Common myeloid progenitor, CD34-positive (primary cell): ENCODE data around the gene PCDHGA2.
A peak's percentile ranks its signal among the peaks of the same experiment; 100 is the strongest.

Experiments used
- CTCF ChIA-PET: fragments of 350-600 bp; sonication (Branson Sonifier 250); formaldehyde crosslinking; loops from one replicate; lab custom pipeline; 2021; ENCODE audit warnings: antibody characterized with exemption; lab: Charles Lee
- POLR2A ChIA-PET: fragments of 350-600 bp; sonication (Branson Sonifier 250); formaldehyde crosslinking; loops from one replicate; lab custom pipeline; 2021; ENCODE audit warnings: antibody characterized with exemption; lab: Charles Lee
- DNase-seq, 3 donors: peaks; one replicate each; pipeline versions ENCODE4 v3.0.0 to v3.0.0-alpha.2; 2013
- H3K27ac ChIP-seq, 2 experiments: 1 replicate in 1 of 2; 2 replicates in 1 of 2; pipeline ENCODE4 v1.7.0; 2013; ENCODE audit warnings: inconsistent platforms in 2 of 2, low read length in 2 of 2, mild to moderate bottlenecking in 2 of 2, low read depth in 1 of 2, moderate library complexity in 1 of 2; ENCODE audit not compliant: severe bottlenecking in 2 of 2, insufficient read depth in 1 of 2, poor library complexity in 1 of 2
- H3K27me3 ChIP-seq, 5 experiments: replicated peaks in 2 of 5; 1 replicate in 3 of 5; 2 replicates in 2 of 5; pipeline versions ENCODE4 v1.6.1 to v1.7.0; 2013; ENCODE audit warnings: low read length in 4 of 5, mild to moderate bottlenecking in 2 of 5, moderate library complexity in 2 of 5, inconsistent platforms in 1 of 5; ENCODE audit not compliant: insufficient read depth in 5 of 5, control insufficient read depth in 4 of 5
- H3K36me3 ChIP-seq, 4 experiments: 1 replicate in 2 of 4; 2 replicates in 2 of 4; pipeline versions ENCODE4 v1.6.1 to v1.7.0; 2013; ENCODE audit warnings: low read length in 3 of 4, control low read depth in 1 of 4, mild to moderate bottlenecking in 1 of 4; ENCODE audit not compliant: control insufficient read depth in 4 of 4, insufficient read depth in 4 of 4
- H3K4me1 ChIP-seq, 4 experiments: 1 replicate in 3 of 4; 2 replicates in 1 of 4; pipeline versions ENCODE4 v1.6.1 to v1.7.1; 2013; ENCODE audit warnings: low read length in 3 of 4, mild to moderate bottlenecking in 3 of 4, control low read depth in 1 of 4, inconsistent platforms in 1 of 4, moderate library complexity in 1 of 4; ENCODE audit not compliant: control insufficient read depth in 4 of 4, insufficient read depth in 4 of 4; ENCODE audit errors: control extremely low read depth in 1 of 4
- H3K4me3 ChIP-seq, 7 experiments: 1 replicate in 4 of 7; 2 replicates in 3 of 7; pipeline versions ENCODE4 v1.5.1 to v1.7.0; 2013; ENCODE audit warnings: mild to moderate bottlenecking in 7 of 7, low read length in 6 of 7, moderate library complexity in 6 of 7, inconsistent platforms in 2 of 7, low read depth in 2 of 7, control low read depth in 1 of 7; ENCODE audit not compliant: insufficient read depth in 4 of 7, control insufficient read depth in 1 of 7; ENCODE audit errors: extremely low read depth in 1 of 7
- H3K9me3 ChIP-seq, 5 experiments: 1 replicate in 4 of 5; 2 replicates in 1 of 5; pipeline versions ENCODE4 v1.6.1 to v1.7.1; 2013; ENCODE audit warnings: low read length in 4 of 5, mild to moderate bottlenecking in 2 of 5, inconsistent platforms in 1 of 5, low read depth in 1 of 5, moderate library complexity in 1 of 5; ENCODE audit not compliant: control insufficient read depth in 4 of 5, insufficient read depth in 2 of 5; ENCODE audit errors: control extremely low read depth in 1 of 5
- WGBS: methylation state at CpG from one replicate; pipeline ENCODE4 v1.1.5; 2013; ENCODE audit not compliant: insufficient coverage; 5-methylcytosine and 5-hydroxymethylcytosine counted together

Gene PCDHGA2

GRCh38 chr5:141366016-141366896 lies 27.7 kb downstream of the PCDHGA2 start:
- ChIA-PET CTCF (no interaction called here), POLR2A (no interaction called here)
- peaks cover 19 to 83% (median 41%) of the 10 kb centered on the region in 5 experiments for H3K27me3 ChIP-seq
- peaks cover 12 to 71% (median 52%) of the 10 kb centered on the region in 5 experiments for H3K9me3 ChIP-seq
- no peak overlapping the region for H3K4me3 ChIP-seq
- peaks cover 0 to 6% (median under 1%) of the 10 kb centered on the region in 4 experiments for H3K4me1 ChIP-seq
- DNase-seq = no peak
- 31% methylated on average over 44 of the region's 46 CpGs for WGBS
- H3K27ac ChIP-seq = no peak overlapping the region
- H3K36me3 ChIP-seq = peaks cover 0 to 21% (median 0%) of the 10 kb centered on the region in 4 experiments

GRCh38 chr5:141369994-141370848 lies 31.7 kb downstream of the PCDHGA2 start, which contains the start of gene PCDHGB3:
PCDHGB3 (plus strand) TSS chr5:141370242; CDS start chr5:141370395, 153 bp downstream.
- ChIA-PET POLR2A (no interaction called here), CTCF (interaction anchor here (0.9 to 3.1 kb wide), 21 partner anchors 10 to 197 kb away, joined by 3 to 17 read pairs (median 4); partner anchors contain the start of genes PCDHGA10, PCDHGA11, PCDHGA12 and PCDHGA4)
- 16% methylated on average over 32 of the region's 32 CpGs for WGBS
- H3K27me3 ChIP-seq = peaks cover 13 to 82% (median 23%) of the 10 kb centered on the region in 5 experiments
- H3K4me1 ChIP-seq = peaks cover 0 to 6% (median under 1%) of the 10 kb centered on the region in 4 experiments
- H3K36me3 ChIP-seq = peaks cover 0 to 12% (median 0%) of the 10 kb centered on the region in 4 experiments
- peaks cover 14 to 75% (median 59%) of the 10 kb centered on the region in 5 experiments for H3K9me3 ChIP-seq
- peak within 1 kb of the TSS; percentile 40 to 78 (median 59) for H3K4me3 ChIP-seq
- no peak within 1 kb of the TSS for H3K27ac ChIP-seq
- DNase-seq = peak; percentile 65 to 85 (median 80)

DNA sequence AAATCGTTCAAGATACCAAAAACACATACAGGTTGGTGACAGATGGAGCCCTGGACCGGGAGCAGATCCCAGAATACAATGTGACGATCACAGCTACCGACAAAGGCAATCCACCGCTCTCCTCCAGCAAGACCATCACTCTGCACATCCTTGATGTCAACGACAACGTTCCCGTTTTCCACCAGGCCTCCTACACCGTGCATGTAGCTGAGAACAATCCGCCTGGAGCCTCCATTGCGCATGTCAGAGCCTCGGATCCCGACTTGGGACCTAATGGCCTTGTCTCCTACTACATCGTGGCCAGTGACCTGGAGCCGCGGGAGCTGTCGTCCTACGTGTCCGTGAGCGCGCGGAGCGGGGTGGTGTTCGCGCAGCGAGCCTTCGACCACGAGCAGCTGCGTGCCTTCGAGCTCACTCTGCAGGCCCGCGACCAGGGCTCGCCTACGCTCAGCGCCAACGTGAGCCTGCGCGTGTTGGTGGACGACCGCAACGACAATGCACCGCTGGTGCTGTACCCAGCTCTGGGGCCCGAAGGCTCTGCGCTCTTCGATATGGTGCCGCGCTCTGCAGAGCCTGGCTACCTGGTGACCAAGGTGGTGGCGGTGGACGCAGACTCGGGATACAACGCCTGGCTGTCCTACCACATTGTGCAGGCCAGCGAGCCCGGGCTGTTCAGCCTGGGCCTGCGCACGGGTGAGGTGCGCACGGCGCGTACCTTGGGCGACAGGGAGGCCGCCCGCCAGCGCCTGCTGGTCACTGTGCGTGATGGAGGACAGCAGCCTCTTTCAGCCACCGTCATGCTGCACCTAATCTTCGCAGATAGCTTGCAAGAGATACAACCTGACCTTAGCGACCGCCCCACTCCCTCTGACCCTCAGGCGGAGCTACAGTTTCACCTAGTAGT lies 33.3 kb downstream of the PCDHGA2 start:
- peaks cover 11 to 70% (median 57%) of the 10 kb centered on the region in 5 experiments for H3K9me3 ChIP-seq
- ChIA-PET POLR2A (no interaction called here), CTCF (interaction anchor here (0.8 to 3.1 kb wide), 6 partner anchors 9 to 186 kb away, joined by 3 to 17 read pairs (median 10); partner anchors contain the start of genes PCDHGB2, PCDHGB5 and PCDHGB6)
- H3K4me1 ChIP-seq = peaks cover 0 to 6% (median under 1%) of the 10 kb centered on the region in 4 experiments
- H3K27ac ChIP-seq = no peak overlapping the region
- peaks cover 0 to 5% (median 0%) of the 10 kb centered on the region in 4 experiments for H3K36me3 ChIP-seq
- H3K4me3 ChIP-seq = no peak overlapping the region
- 30% methylated on average over 69 of the region's 69 CpGs for WGBS
- peaks cover 9 to 81% (median 22%) of the 10 kb centered on the region in 5 experiments for H3K27me3 ChIP-seq
- DNase-seq = no peak

- peaks cover 0 to 5% (median 0%) of the 10 kb centered on the region in 4 experiments for H3K36me3 ChIP-seq
- POLR2A ChIA-PET = no interaction called here
- no peak within 1 kb of the TSS for H3K27ac ChIP-seq
- 19% methylated on average over 25 of the region's 27 CpGs for WGBS
- peaks cover 11 to 79% (median 62%) of the 10 kb centered on the region in 5 experiments for H3K9me3 ChIP-seq
- H3K27me3 ChIP-seq = peaks cover 9 to 84% (median 24%) of the 10 kb centered on the region in 5 experiments
- DNase-seq = peak in 2 of 3 donors; percentile 30 to 44
- H3K4me1 ChIP-seq = peaks cover 0 to 6% (median under 1%) of the 10 kb centered on the region in 4 experiments
- CTCF ChIA-PET = interaction anchor here (0.7 to 1.0 kb wide), 3 partner anchors 10 to 17 kb away, joined by 3 to 5 read pairs (median 3); partner anchors contain the start of genes PCDHGA5 and PCDHGB2
- H3K4me3 ChIP-seq = peak within 1 kb of the TSS in 3 of 7 experiments; percentile 12 to 35 (median 12)
Measured at GRCh38 chr5:141373673-141374317, 35.2 kb downstream of the PCDHGA2 start, which contains the start of gene PCDHGA6. PCDHGA6 (plus strand) TSS chr5:141373891; CDS start chr5:141374084, 193 bp downstream.

DNA sequence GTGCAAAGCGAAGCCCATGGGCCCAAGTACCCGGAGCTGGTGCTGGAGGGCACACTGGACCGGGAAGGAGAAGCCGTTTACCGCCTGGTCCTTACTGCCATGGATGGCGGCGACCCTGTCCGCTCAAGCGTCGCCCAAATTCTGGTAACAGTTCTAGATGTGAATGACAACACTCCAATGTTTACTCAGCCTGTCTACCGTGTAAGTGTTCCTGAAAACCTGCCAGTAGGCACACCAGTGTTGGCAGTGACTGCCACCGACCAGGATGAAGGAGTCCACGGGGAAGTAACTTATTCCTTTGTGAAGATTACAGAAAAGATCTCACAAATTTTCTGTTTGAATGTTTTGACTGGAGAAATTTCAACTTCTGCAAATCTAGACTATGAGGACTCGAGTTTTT lies 36.1 kb downstream of the PCDHGA2 start:
- no peak overlapping the region for H3K4me3 ChIP-seq
- H3K9me3 ChIP-seq = peaks cover 13 to 80% (median 64%) of the 10 kb centered on the region in 5 experiments
- DNase-seq = no peak
- ChIA-PET CTCF (interaction anchor here (0.7 to 1.0 kb wide), 2 partner anchors 11 to 14 kb away, joined by 3 to 5 read pairs; partner anchors contain the start of genes PCDHGA5 and PCDHGB2), POLR2A (no interaction called here)
- H3K27ac ChIP-seq = no peak overlapping the region
- H3K27me3 ChIP-seq = peaks cover 9 to 78% (median 22%) of the 10 kb centered on the region in 5 experiments
- WGBS = 55% methylated on average over 12 of the region's 14 CpGs
- H3K4me1 ChIP-seq = peaks cover 0 to 6% (median under 1%) of the 10 kb centered on the region in 4 experiments
- H3K36me3 ChIP-seq = peaks cover 0 to 5% (median 0%) of the 10 kb centered on the region in 4 experiments
